GM21528 (cell line): ENCODE results near the gene TACR1.
"Not testable (repeated sequence)": the region's sequence is repeated elsewhere in the genome, so short reads cannot be mapped to it uniquely, and the experiment has no call there.

ENCODE experiments used
- ATAC-seq: cut with Tn5 transposase; IDR thresholded peaks from one replicate; pipeline ENCODE4 v1.9.1; 2021; ENCODE audit warnings: mild to moderate bottlenecking, moderate library complexity; ENCODE audit not compliant: unreplicated experiment, low FRiP score

The TACR1 gene

DNA sequence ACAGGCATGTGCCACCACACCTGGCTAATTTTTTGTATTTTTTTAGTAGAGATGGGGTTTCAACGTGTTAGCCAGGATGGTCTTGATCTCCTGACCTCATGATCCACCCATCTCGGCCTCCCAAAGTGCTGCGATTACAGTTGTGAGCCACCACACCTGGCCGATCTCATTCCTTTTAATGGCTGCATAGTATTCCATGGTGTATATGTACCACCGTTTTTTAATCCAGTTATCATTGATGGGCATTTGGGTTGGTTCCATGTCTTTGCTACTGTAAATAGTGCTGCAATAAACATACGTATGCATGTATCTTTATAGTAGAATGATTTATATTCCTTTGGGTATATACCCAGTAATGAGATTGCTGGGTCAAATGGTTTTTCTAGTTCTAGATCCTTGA is 51.4 kb downstream of the TACR1 start:
- not testable (repeated sequence) for ATAC-seq

DNA sequence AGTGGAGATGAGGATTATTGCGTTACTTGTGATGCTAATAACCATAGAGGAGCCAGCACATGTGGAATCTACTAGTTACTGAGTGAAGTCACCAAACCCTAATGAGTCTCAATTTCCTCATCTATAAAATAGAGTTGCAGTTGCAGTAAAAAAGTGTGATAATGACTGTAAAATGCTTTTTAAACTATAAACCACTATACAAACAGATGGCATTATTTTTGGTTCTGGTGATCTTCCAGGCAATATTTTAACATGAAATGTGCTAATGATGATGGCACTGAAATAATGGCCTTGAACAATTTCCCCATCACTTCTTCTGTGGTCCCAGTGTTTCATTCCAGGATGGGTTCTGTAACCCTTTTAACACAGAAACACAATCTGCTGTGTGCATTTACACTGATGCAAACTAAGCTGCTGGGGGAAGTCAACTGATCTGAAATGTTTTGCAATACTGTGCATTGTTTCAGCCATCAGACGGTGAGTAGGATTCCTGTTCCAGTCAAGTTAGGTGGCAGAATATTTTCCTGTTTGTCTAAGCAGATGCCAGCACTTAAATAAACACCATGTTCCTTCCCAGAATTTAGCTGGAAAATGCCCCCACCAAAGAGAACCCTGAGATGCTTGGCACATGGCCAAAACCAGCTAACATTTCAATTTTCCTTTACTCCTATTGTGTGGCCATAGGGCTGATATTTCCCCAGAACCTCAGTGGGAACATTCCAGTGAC is 52.6 kb downstream of the TACR1 start:
- no peak for ATAC-seq

DNA sequence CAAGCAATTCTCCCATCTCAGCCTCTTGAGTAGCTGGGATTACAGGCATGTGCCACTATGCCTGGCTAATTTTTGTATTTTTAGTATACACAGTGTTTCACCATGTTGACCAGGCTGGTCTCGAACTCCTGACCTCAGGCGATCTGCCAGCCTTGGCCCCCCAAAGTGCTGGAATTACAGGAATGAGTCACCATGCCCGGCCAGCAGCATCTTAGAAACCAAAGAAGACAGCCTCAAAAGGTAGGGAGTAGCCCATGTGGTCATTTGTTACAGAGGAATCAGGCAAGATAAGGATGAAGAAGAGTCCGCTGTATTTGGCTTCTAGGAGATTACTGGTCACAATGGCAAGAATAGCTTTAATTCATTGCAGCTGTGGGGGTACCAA is 53.1 kb downstream of the TACR1 start:
- ATAC-seq, result not testable (repeated sequence)

DNA sequence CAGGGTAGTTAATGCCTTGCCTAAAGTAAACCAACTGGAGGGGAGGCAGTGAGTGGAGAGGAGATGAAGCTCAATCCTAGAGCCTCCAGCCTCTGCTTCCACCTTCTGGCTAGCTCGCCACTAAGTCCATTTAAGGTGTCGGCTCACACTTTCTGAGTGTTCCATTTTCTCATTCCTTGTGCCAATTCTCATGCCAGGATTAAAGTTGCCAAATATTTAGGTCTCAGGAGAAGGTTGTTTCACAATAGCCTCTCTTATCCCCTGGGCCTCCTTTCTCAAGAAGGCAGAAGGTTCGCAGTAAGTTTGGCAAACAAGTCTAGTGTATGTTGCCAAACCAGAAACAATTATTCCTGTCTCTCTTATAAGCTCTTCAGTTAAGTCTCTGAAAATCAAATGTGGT is 57.2 kb downstream of the TACR1 start:
- no peak for ATAC-seq

DNA sequence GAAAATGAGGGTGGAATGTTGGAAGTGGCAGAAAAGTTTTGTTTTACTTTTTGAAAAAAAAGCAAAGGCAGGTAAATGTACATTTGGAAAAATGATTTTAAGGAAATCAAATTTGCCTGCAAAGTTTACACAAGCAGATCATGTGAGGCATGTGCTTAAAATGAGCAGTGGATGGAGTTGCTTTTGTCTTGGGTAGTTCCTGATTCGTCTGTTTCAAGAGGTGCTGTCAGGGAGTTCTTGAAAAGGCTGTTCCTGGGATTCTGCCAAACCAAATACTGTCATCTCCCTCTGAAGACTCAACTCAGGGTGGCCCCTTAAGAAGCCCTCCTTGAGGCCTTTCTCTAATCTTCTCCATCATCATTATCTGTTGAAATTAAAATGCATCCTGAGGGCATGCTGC is 59.0 kb downstream of the TACR1 start:
- ATAC-seq, result no peak

DNA sequence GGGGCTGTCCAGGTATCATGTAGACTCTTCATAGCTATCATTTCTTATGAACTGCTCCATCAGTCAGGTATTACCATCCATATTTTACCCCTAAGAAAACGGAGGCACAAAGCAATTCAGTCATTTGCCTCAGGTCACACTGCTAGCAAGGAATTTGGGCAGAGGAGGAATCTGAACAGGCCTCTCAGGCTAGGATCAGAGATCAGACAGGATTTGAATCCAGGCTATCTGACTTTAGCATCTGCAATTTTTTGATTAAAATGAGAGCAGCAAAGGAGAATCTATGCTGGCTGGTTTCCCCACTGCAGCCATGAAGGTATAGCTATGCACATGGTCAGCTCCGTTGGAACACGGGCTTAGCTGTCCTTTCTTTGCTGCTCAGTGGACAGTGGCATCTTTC is 60.1 kb downstream of the TACR1 start:
- ATAC-seq, result no peak

DNA sequence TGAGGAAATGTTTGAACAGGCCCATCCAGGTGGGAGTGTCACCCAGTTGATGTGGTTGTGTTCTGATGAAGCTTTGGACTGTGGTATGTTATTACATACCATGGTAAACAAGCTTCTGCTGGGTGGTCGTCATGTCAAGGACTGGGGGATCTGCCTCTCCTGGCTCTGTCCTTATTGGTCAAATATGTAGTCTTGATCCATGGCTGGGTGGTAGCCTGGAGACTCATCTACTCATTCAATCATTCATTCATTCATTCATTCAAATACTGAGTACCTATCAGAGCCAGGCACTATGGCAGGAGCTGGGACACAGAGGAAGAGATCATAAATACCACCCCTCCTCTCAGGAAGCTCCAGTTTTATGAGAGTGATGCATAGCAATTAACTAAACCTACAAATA is 60.8 kb downstream of the TACR1 start:
- ATAC-seq, result no peak

DNA sequence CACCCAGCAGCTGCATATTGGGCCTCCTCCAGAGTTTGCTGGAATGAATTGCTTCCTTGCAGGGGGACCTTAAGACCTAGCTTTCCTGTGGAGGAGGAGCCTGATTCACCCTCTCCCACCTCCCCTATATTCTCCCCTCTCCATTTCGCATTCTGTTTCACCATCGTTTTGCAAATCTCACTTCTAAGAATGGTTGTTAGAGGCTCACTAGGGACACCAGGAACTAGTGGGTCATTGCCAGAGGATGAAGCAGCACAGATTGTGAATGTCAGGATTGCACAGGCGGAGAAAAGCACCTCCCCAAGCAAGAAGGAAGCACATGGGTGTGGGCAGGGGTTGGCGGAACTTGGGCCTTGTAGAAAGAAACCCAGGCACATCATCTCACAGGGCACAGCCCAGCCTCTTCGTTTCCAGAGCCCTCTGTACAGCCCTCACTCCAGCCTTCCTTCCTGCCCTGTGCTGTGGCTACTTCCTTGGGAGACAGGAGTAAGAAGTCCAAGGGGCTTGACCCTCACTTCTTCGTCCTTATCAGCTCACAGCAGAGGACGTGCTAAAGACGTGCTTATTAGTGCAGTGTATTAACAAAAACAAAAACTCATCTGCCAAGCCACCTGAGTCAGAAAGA is 63.4 kb downstream of the TACR1 start:
- ATAC-seq, result no peak

DNA sequence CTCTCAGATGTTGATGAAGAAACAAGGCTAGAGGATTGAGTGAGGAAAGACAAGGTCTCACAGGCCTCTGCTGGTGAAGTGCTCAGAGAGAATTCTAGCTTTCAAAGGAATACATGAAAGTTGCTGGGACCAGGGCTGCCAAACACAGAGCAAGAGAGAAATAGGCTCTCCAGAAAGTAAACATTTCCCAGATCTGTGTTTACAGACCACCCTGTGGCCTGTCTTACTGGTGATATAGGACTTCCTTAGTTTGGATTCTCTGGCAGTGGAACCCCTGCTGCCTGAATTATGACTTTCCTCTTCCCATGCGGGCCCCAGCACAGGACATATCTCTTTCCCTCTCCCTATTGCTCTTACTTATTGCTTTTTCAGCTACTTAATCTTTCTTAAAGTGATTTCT is 64.5 kb downstream of the TACR1 start:
- no peak for ATAC-seq

DNA sequence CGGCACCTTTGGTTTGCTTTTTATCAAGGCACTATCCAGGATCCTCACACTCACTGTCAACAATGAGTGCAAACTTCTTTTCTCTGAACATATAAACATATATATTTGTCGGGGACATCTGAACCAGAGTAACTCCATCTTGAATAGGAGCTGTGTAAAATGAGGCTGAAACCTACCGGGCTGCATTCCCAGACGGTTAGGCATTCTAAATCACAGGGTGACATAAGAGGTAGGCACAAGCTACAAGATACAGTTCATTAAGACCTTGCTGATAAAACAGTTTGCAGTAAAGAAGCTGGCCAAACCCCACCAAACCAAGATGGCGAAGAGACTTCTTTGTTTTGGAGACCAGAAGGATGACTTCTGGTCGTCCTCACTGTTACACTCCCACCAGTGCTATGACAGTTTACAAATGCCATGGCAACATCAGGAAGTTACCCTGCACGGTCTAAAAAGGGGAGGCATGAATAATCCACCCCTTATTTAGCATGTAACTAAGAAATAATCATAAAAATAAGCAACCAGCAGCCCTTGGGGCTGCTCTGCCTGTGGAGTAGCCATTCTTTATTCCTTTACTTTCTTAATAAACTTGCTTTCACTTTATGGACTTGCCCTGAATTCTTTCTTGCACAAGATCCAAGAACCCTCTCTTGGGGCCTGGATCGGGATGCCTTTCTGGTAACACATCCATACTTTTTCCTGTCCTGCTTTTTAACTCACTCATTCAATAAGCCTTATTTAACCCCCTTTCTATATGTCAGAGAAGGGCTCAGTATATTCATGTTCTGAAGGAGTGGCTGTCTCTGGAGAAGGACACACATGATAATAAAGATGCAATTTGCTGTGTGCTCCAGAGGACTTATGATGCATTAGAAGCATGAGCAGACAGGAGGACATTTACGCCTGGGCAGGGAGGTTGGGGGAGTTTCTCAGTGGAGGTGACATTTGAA is 65.4 kb downstream of the TACR1 start:
- ATAC-seq, result no peak

DNA sequence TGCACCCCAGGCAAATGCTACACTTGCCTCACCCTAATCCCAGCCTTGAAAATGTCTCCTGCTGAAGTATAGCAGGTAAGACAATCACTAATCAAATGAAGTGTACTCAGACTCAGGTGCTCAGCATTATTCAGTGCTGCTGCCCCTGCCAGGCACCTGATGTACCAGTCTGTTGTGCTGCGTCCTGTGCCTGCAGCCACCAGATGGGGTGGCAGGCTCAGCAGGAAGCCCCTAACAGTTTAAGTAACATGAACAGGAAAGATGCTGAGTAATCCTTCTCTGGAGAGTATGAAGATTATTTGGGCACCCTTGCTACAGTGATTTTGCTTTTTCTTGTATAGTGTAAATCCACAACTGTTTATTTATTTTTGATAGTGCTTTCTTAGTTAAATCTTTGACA is 69.1 kb downstream of the TACR1 start:
- no peak for ATAC-seq

DNA sequence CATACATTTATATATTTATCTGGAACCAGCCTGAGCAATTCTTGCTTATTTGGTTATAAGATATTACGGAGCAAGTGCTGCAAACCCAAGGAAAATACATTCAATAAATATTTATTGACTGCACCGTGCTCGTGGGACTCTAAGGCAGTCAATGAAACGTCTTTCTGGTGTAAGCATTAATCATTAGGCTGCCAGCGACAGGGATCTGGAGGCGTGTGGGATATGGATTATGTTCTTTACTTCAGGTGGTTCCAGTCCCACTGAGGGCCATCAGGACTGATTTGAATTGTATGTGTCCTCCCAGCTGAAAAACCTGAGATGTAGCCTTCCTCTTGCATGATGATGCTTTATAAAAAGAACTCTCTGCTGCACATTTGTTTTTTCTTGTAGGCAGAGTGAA is 75.4 kb downstream of the TACR1 start:
- ATAC-seq, result no peak

DNA sequence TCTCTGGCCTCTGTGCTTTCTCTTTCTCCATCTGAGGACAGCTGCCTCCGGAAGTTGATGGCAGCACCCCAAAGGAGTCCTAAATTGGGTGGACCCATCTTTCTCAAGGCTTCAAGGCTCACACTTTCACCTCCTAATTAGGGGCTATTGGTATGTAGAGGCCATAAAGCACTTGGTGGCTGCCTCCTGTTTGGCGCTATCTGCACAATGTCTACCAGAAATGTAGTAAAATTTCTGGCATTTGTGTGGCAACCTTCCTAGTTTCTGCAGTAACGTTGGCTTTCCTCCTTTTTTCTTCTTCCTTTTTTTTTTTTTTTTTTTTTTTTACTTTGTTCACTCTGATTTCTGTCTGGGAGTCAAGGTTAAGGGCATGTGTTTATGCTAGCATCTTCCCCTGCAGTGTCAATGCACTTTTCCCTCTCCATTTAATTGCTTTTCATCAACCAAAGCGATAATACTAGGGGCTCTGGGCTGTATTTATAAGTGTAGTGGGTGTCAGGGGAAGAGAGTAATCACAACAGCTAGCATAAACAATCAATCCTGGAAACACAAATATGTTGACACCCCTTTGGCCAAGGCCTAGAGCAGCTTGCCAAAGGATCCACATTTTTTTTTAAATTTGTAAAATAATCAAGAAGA is 86.0 kb downstream of the TACR1 start:
- ATAC-seq, result no peak

DNA sequence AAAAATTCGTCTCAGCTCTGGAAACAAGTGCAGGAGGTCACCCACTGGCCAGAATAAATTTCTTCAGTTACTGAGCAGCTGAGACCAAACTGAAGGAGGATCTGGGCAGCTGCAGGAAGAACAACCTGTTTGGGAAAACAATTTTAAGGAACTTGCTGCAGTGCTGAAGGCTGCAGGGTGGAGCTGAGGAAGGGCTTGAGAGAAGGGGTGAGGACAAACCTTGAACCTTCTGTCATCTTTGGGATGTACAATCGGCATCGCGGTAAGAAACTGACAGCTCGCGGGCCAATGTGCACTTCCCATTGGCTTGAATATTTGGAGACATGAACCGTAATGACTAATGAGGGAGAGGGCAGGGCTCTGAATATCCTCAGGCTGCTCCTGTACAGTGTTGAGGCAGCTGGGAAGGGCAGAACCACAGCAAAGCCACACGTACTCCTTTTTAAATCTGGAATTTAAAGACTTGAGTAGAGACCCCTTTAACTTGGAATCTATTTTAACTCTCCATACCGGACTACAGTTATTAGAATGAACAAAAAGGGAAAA is 90.3 kb downstream of the TACR1 start:
- ATAC-seq, result no peak

DNA sequence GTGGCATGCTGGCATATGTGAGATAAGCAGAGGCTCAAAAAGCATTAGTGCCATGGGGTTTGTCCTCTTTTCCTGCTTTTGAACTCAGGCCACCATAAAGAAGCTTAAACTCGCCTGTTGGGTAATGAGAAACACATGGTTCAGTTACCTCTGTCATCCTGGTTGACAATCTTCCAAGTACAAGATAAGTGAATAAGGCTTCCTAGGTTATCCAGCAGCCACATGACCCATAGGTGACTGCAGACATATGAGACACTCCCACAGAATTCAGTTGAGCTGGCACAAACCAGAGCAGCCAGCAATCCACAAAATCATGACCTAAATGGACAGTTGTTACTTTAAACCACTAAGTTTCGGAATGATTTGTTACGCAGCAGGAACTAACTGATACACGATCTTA is 97.3 kb downstream of the TACR1 start:
- no peak for ATAC-seq

DNA sequence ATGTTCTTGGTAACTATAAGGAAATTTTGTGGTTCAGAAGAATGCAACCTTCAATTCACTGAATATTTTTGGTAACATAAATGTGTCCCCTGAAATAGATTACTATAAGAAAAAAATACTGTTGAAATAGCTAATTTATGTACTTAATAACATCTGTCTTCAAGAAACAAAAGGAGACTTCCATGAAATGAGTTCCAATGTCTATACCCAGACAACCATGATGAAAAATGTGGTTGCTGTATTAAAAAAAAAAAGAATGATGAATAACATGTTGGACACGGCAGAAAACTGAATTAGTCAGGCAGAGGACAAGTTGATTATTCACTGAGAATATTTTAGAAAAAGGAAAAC is 98.5 kb downstream of the TACR1 start:
- ATAC-seq, result no peak

DNA sequence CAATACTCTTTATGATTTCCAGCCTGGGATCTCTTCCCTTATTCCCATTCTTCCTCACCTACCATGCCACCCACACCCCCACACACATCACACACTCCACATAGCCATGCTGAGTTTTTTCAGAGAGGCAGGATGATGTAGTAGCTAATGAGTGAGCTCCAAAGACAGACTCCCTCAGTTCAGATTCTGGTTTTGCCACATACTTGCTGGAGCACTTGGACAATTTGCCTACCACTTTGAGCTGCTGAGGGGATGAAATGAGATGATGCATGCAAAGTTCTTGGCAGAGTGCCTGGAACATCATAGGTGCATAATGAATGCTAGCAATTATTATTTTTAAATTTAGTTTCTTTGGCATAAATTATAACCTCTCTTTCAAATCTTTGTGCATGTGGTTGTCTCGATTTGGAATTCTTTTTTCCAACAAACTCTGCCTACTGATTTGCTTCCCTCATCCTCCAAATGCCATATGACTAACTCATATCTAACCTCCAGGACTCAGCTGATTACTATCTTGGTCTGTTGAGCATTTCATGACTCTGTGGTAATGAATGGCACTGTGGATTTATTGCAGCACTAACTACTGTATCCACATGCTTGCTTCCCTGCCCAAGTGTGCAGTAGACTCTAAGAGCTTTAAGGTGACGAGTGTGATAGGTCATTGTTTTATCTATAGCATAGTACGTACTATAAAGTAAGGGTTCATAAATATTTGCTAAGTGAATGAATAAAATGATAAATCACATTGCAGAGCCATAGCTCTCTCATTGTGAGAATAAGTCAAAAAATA is 99.1 kb downstream of the TACR1 start:
- ATAC-seq, result no peak

DNA sequence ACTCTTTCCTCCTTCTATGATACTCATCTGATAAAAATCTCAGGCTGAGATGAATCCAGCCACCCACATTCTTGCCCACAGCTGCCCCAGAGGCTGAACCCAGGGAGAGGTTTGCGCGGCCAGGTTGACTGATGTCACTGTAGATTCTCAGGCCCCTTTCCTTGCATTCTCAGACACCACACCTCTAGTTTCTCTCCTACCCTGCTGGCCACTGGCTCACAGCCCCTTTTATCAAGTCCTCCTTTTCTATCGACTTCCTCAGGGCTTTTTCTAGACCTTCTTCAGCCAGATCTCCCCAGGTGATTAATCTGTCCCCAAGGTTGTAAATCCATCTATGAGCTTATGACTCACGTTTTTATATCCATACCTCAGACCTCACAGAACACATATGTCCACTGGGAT is 99.8 kb downstream of the TACR1 start:
- ATAC-seq, result no peak

DNA sequence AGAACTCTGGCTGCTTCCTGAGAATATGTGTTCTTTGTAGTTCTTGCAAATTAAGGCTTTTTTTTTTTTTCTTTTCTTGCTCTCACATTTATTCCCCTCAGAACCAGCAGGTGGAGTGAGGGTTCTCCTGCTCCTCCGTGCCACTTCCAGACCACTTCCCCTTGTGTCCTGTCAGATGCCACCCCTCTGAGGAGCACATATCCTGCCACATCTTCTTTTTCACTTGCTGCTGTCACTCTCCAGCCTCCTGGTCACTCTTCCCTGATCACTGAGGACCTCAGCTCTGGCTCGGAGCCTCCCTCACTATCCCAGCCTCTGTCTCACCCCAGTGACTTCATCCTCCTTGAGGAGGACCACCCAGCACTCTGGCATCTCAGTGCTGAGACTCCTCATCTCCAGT is 100.5 kb downstream of the TACR1 start:
- ATAC-seq, result no peak

DNA sequence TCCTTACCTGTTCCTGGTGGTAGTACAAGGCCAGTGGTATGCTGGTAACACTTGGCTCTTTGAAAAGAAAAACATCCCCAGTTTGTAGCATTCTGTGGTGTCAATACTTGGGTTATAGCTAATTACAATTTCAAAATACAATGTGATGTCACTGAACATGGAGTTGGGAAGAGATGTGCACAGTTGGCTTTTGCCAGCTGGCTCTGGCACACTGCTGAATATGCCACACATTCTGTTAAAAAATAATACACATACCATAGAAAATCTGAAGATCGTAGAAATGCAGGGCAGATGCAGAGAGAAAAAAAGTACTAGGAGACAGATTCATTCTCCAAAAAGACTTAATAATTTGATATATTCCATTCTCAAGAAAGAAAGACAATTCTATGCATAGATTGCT is 101.5 kb downstream of the TACR1 start:
- no peak for ATAC-seq
